ENCODE data around the gene ME2.
A peak's percentile ranks its signal among the peaks of the same experiment; 100 is the strongest.
"Not testable (repeated sequence)": the region's sequence is repeated elsewhere in the genome, so short reads cannot be mapped to it uniquely, and the experiment has no call there.

The ME2 gene

GRCh38 chr18:50878345-50879301 lies at the start of gene ME2:
Gene ME2 (plus strand): TSS chr18:50879118. CDS start chr18:50895821, 16,703 bp downstream.
- TF ChIP-seq, protein P1, sequence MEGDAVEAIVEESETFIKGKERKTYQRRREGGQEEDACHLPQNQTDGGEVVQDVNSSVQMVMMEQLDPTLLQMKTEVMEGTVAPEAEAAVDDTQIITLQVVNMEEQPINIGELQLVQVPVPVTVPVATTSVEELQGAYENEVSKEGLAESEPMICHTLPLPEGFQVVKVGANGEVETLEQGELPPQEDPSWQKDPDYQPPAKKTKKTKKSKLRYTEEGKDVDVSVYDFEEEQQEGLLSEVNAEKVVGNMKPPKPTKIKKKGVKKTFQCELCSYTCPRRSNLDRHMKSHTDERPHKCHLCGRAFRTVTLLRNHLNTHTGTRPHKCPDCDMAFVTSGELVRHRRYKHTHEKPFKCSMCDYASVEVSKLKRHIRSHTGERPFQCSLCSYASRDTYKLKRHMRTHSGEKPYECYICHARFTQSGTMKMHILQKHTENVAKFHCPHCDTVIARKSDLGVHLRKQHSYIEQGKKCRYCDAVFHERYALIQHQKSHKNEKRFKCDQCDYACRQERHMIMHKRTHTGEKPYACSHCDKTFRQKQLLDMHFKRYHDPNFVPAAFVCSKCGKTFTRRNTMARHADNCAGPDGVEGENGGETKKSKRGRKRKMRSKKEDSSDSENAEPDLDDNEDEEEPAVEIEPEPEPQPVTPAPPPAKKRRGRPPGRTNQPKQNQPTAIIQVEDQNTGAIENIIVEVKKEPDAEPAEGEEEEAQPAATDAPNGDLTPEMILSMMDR (conservative IDR thresholded peaks at IDR 0.05; ENCODE audit: low read depth) = no peak
- ChIA-PET CTCF (interaction anchor here (0.7 kb wide), 2 partner anchors 58 to 151 kb away, joined by 3 read pairs; no protein-coding TSS in a partner anchor), POLR2A (ENCODE audit: low non-redundant PET) (no interaction called here)
- peak within 1 kb of the TSS; percentile 98 for H3K27ac ChIP-seq
- peak; percentile 90 for DNase-seq (ENCODE audit: low spot score)

GRCh38 chr18:50829644-50830043 lies 49.3 kb upstream of the ME2 start:
- POLR2A ChIA-PET (ENCODE audit: low non-redundant PET) = no interaction called here
- DNase-seq (ENCODE audit: low spot score) = no peak
- TF ChIP-seq, protein P1 (conservative IDR thresholded peaks at IDR 0.05; ENCODE audit: low read depth) = no peak
- CTCF ChIA-PET = no interaction called here
- H3K27ac ChIP-seq = no peak overlapping the region

- no peak overlapping the region for H3K27ac ChIP-seq
- TF ChIP-seq, protein P1 (conservative IDR thresholded peaks at IDR 0.05; ENCODE audit: low read depth) = no peak
- ChIA-PET POLR2A (ENCODE audit: low non-redundant PET) (no interaction called here), CTCF (no interaction called here)
- no peak for DNase-seq (ENCODE audit: low spot score)
These were observed 48.4 kb upstream of the ME2 start for GRCh38 chr18:50830544-50830943.

DNA sequence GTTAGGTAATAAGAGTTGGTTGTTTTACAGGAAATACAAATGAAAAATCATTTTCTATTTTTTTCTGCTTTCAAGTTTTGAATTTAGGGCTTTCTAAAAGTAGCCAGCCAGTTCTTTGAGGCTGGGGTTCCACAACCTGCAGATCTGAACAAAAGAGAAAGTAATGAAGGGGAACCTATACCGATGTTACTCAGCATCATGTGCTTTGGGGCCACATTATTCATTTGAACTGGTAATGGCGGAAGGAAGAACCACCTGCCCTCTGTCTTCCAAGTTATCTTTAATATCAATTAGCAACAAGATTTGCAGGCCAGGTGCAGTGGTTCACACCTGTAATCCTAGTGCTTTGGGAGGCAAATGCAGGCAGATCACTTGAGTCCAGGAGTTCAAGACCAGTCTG lies 46.2 kb upstream of the ME2 start:
- ChIA-PET CTCF (interaction anchor here (0.6 kb wide), 2 partner anchors 112 to 199 kb away, joined by 3 to 6 read pairs; no protein-coding TSS in a partner anchor), POLR2A (ENCODE audit: low non-redundant PET) (no interaction called here)
- H3K27ac ChIP-seq = no peak overlapping the region
- TF ChIP-seq, protein P1 (conservative IDR thresholded peaks at IDR 0.05; ENCODE audit: low read depth) = no peak
- no peak for DNase-seq (ENCODE audit: low spot score)

GRCh38 chr18:50833496-50833895 lies 45.4 kb upstream of the ME2 start:
- DNase-seq (ENCODE audit: low spot score); POLR2A ChIA-PET (ENCODE audit: low non-redundant PET); H3K27ac ChIP-seq: not testable (repeated sequence)
- CTCF ChIA-PET = interaction anchor here (0.6 to 0.9 kb wide), 2 partner anchors 13 to 111 kb away, joined by 3 read pairs; partner anchors contain the start of gene MRO

DNA sequence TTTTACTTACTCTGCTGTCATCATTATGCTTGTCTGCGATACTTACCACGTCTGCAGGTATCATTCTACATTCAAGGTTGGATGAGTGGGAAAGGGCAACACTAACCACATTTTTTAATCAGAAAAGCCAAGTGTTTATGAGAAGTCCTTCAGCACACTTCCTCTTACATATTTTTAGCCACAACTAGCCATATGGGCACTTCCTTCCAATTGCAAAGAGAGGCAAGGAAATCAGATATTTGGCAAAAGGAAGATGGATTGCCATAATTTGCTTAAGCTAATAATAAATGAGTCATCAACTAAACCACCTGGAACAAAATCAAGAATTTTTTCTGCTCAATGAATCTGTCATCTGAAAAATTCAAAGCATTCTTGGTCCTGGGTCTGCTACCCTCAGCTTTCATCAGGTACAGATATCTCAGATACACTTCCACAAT lies 42.4 kb upstream of the ME2 start:
- ChIA-PET CTCF (interaction anchor here (0.7 kb wide), 2 partner anchors 321 to 516 kb away, joined by 4 read pairs; no protein-coding TSS in a partner anchor), POLR2A (ENCODE audit: low non-redundant PET) (no interaction called here)
- TF ChIP-seq, protein P1 (conservative IDR thresholded peaks at IDR 0.05; ENCODE audit: low read depth) = no peak
- peak; percentile 64 for DNase-seq (ENCODE audit: low spot score)
- H3K27ac ChIP-seq = no peak overlapping the region

DNA sequence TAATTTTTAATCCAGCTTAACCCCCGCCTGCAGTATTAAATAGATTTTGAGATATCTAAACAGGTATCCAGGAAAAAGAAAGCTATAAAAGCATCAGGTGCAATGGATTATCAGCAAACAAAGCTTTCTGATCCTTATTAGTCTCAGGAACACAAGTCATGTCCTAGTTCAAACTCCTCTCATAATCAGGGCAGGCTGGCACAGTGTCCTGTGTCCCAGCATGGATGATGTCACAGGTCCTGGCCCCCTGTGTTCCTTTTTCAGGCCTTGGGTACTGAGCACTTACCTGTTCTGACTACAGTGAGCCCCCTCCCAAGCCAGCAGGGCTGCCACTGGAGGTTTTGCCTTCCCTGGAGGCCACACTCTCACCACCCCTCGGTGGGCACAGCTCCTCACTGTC lies 39.6 kb upstream of the ME2 start:
- no peak for DNase-seq (ENCODE audit: low spot score)
- CTCF ChIA-PET = no interaction called here
- POLR2A ChIA-PET (ENCODE audit: low non-redundant PET) = no interaction called here
- no peak overlapping the region for H3K27ac ChIP-seq
- TF ChIP-seq, protein P1 (conservative IDR thresholded peaks at IDR 0.05; ENCODE audit: low read depth) = no peak
